Neural cell (in vitro differentiated cells): ENCODE results near the gene RASSF8. TPM values are rescaled to one million over a fixed set of nuclear protein-coding genes. Genes with fewer than 3 reads are reported as not detected.

Experiments used
- H2AFZ ChIP-seq: fragments of 200-600, 300-800 bp; sonication (generic), shearing (Covaris generic); 2 replicates; pipeline ENCODE4 v1.6.0; 2014; ENCODE audit warnings: low read depth, mild to moderate bottlenecking, antibody characterized with exemption, low read length, moderate library complexity
- H3F3A ChIP-seq: fragments of 200-600 bp; shearing (Covaris generic); 2 replicates; pipeline ENCODE4 v1.6.1; 2016; ENCODE audit warnings: mild to moderate bottlenecking, moderate library complexity, mixed read lengths, antibody characterized with exemption, low read length; ENCODE audit not compliant: insufficient read depth, poor library complexity, severe bottlenecking
- H3K27ac ChIP-seq: fragments of 200-600, 300-800 bp; sonication (generic), shearing (Covaris generic); 2 replicates; pipeline ENCODE4 v1.5.1; 2014; ENCODE audit warnings: mild to moderate bottlenecking, low read length, moderate library complexity
- H3K27me3 ChIP-seq: fragments of 300-800, 200-600 bp; sonication (generic), shearing (Covaris generic); 2 replicates; pipeline ENCODE4 v1.6.0; 2014; ENCODE audit warnings: mild to moderate bottlenecking, low read depth, low read length, moderate library complexity; ENCODE audit not compliant: insufficient read depth
- H3K36me3 ChIP-seq: fragments of 300-800, 200-600 bp; sonication (generic), shearing (Covaris generic); 2 replicates; pipeline ENCODE4 v1.5.1; 2014; ENCODE audit warnings: mild to moderate bottlenecking, antibody characterized with exemption, low read length, moderate library complexity; ENCODE audit not compliant: insufficient read depth
- H3K4me2 ChIP-seq: fragments of 300-800, 200-600 bp; sonication (generic), shearing (Covaris generic); 2 replicates; pipeline ENCODE4 v1.6.0; 2014; ENCODE audit warnings: mild to moderate bottlenecking, low read length
- H3K4me3 ChIP-seq: fragments of 300-800, 200-600 bp; sonication (generic), shearing (Covaris generic); 2 replicates; pipeline ENCODE4 v1.5.1; 2014; ENCODE audit warnings: mild to moderate bottlenecking, low read length, moderate library complexity
- H3K79me2 ChIP-seq: fragments of 200-600 bp; shearing (Covaris generic); replicated peaks from 2 replicates; pipeline ENCODE4 v1.6.0; 2014; ENCODE audit warnings: mild to moderate bottlenecking, low read length, moderate library complexity; ENCODE audit not compliant: insufficient read depth
- H3K9ac ChIP-seq: fragments of 300-800, 200-600 bp; sonication (generic), shearing (Covaris generic); 2 replicates; pipeline ENCODE4 v1.6.1; 2016; ENCODE audit warnings: mild to moderate bottlenecking, low read length, mixed read lengths
- H3K9me2 ChIP-seq: fragments of 200-600 bp; shearing (Covaris generic); 2 replicates; pipeline ENCODE4 v1.6.1; 2016; ENCODE audit warnings: mild to moderate bottlenecking, low read length, mixed read lengths; ENCODE audit not compliant: insufficient read depth
- H3K9me3 ChIP-seq: fragments of 200-600, 300-800 bp; sonication (generic), shearing (Covaris generic); 2 replicates; pipeline ENCODE4 v1.6.1; 2016; ENCODE audit warnings: mild to moderate bottlenecking, mixed run types, low read length, moderate library complexity, mixed read lengths
- H4K20me1 ChIP-seq: fragments of 200-600 bp; shearing (Covaris generic); 2 replicates; pipeline ENCODE4 v1.6.1; 2016; ENCODE audit warnings: mild to moderate bottlenecking, mixed run types; ENCODE audit not compliant: insufficient read depth
- EP300 ChIP-seq: fragments of 450-650 bp; conservative IDR thresholded peaks from 2 replicates; pipeline ENCODE4 v1.6.1; 2014; ENCODE audit warnings: antibody characterized with exemption, mild to moderate bottlenecking, moderate library complexity; ENCODE audit not compliant: poor library complexity, severe bottlenecking
- EZH2 ChIP-seq: fragments of 200-600, 300-800 bp; shearing (Covaris generic), sonication (generic); IDR thresholded peaks from 2 replicates; pipeline ENCODE4 v1.6.1; 2014; ENCODE audit warnings: antibody characterized with exemption, low read length, borderline replicate concordance, mild to moderate bottlenecking; ENCODE audit not compliant: insufficient read depth, poor library complexity, severe bottlenecking
- MXI1 ChIP-seq: fragments of 450-650 bp; conservative IDR thresholded peaks from 2 replicates; pipeline ENCODE4 v1.6.1; 2014; ENCODE audit warnings: antibody characterized with exemption, mild to moderate bottlenecking; ENCODE audit not compliant: poor library complexity, severe bottlenecking
- POLR2AphosphoS5 ChIP-seq: IDR thresholded peaks from 2 replicates; pipeline ENCODE4 v1.6.1; 2012
- RAD21 ChIP-seq: fragments of 450-650 bp; conservative IDR thresholded peaks from 2 replicates; pipeline ENCODE4 v1.6.1; 2014; ENCODE audit warnings: antibody characterized with exemption, mild to moderate bottlenecking, moderate library complexity
- SMC3 ChIP-seq: fragments of 450-650 bp; conservative IDR thresholded peaks from 2 replicates; pipeline ENCODE4 v1.6.1; 2014; ENCODE audit warnings: antibody characterized with exemption, mild to moderate bottlenecking, moderate library complexity; ENCODE audit not compliant: poor library complexity
- TAF1 ChIP-seq: IDR thresholded peaks from 2 replicates; pipeline ENCODE4 v1.6.1; 2012; ENCODE audit warnings: low read depth
- polyA plus RNA-seq: library from polyadenylated mRNA; depleted of rRNA; stranded (reverse); fragments of >200 nt; gene quantifications from 2 replicates; pipeline ENCODE4 v1.2.3, GENCODE V29; 2014
- TF ChIP-seq, protein P1 (sequence below): fragments of 450-650 bp; IDR thresholded peaks from 2 replicates; pipeline ENCODE4 v1.5.1; 2014; ENCODE audit warnings: antibody characterized with exemption, mild to moderate bottlenecking, moderate library complexity; ENCODE audit not compliant: poor library complexity, severe bottlenecking
- TF ChIP-seq, protein P2 (sequence below): IDR thresholded peaks from 2 replicates; pipeline ENCODE4 v1.6.1; 2012; ENCODE audit warnings: borderline replicate concordance

Gene RASSF8
- polyA plus RNA-seq, 1 donor from 2014 or later: 11.4 TPM

DNA sequence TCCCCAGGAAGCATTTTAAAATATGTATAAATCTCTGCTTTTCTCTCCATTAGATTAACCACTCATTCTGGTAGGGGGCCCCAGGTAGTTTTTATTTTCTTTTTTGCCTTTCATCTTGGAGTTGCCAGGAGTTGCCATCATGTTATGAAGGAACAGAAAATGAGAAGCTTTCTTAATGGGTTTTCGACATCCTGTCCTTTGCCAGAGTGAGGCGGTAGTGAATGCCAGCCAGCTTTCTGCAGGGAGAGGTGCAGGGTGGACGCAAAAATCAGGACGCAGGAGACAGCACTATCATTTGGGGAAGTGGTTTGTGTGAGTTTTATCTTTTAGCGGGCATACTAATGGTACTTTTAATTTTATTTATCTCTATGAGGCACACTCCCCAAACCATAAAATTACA lies 1.7 kb downstream of the RASSF8 start:
- peak overlapping the region; percentile 50 for H3K9ac ChIP-seq
- no peak overlapping the region for H2AFZ ChIP-seq

DNA sequence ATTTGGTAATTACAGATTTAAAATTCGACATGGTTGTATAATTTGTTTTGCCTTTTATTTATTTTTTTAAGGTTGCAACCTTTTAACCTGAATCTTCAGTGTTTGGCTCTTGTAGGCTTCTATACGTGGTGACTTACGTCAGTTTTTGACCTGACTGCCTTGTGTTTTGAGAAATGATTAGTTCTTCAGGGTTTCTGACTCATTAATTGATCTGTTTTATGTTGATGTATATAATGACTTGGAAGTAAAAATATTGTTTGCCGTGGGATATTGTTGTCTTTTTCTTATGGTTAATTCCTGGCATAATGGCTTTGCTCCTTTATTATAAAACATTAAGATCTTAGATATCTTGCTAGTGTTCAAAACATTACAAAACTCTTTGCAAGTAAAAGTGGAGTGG lies 2.5 kb downstream of the RASSF8 start:
- no peak overlapping the region for H3K4me2 ChIP-seq
- H3K9me3 ChIP-seq: no peaks in the 10 kb centered on the region
- no peaks in the 10 kb centered on the region for H3F3A ChIP-seq
- no peaks in the 10 kb centered on the region for H4K20me1 ChIP-seq
- H2AFZ ChIP-seq: no peak overlapping the region
- no peaks in the 10 kb centered on the region for H3K36me3 ChIP-seq
- H3K9ac ChIP-seq: no peak overlapping the region
- peak overlapping the region; percentile 79 for H3K4me3 ChIP-seq
- TF ChIP-seq TAF1 (no peak), SMC3 (no peak), EP300 (no peak), MXI1 (no peak), RAD21 (no peak), POLR2AphosphoS5 (no peak), EZH2 (no peak)
- TF ChIP-seq, protein P1, sequence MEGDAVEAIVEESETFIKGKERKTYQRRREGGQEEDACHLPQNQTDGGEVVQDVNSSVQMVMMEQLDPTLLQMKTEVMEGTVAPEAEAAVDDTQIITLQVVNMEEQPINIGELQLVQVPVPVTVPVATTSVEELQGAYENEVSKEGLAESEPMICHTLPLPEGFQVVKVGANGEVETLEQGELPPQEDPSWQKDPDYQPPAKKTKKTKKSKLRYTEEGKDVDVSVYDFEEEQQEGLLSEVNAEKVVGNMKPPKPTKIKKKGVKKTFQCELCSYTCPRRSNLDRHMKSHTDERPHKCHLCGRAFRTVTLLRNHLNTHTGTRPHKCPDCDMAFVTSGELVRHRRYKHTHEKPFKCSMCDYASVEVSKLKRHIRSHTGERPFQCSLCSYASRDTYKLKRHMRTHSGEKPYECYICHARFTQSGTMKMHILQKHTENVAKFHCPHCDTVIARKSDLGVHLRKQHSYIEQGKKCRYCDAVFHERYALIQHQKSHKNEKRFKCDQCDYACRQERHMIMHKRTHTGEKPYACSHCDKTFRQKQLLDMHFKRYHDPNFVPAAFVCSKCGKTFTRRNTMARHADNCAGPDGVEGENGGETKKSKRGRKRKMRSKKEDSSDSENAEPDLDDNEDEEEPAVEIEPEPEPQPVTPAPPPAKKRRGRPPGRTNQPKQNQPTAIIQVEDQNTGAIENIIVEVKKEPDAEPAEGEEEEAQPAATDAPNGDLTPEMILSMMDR: no peak
- TF ChIP-seq, protein P2, sequence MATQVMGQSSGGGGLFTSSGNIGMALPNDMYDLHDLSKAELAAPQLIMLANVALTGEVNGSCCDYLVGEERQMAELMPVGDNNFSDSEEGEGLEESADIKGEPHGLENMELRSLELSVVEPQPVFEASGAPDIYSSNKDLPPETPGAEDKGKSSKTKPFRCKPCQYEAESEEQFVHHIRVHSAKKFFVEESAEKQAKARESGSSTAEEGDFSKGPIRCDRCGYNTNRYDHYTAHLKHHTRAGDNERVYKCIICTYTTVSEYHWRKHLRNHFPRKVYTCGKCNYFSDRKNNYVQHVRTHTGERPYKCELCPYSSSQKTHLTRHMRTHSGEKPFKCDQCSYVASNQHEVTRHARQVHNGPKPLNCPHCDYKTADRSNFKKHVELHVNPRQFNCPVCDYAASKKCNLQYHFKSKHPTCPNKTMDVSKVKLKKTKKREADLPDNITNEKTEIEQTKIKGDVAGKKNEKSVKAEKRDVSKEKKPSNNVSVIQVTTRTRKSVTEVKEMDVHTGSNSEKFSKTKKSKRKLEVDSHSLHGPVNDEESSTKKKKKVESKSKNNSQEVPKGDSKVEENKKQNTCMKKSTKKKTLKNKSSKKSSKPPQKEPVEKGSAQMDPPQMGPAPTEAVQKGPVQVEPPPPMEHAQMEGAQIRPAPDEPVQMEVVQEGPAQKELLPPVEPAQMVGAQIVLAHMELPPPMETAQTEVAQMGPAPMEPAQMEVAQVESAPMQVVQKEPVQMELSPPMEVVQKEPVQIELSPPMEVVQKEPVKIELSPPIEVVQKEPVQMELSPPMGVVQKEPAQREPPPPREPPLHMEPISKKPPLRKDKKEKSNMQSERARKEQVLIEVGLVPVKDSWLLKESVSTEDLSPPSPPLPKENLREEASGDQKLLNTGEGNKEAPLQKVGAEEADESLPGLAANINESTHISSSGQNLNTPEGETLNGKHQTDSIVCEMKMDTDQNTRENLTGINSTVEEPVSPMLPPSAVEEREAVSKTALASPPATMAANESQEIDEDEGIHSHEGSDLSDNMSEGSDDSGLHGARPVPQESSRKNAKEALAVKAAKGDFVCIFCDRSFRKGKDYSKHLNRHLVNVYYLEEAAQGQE: no peak
- H3K27me3 ChIP-seq: no peaks in the 10 kb centered on the region
- peaks cover 43% of the 10 kb centered on the region for H3K79me2 ChIP-seq
- no peaks in the 10 kb centered on the region for H3K9me2 ChIP-seq
- no peak overlapping the region for H3K27ac ChIP-seq

More for the DNA sequence above, 1.7 kb downstream of the RASSF8 start:
- H3K9me2 ChIP-seq: no peaks in the 10 kb centered on the region
- no peaks in the 10 kb centered on the region for H3K9me3 ChIP-seq
- peak overlapping the region; percentile 79 for H3K4me3 ChIP-seq
- H4K20me1 ChIP-seq: no peaks in the 10 kb centered on the region
- no peaks in the 10 kb centered on the region for H3K27me3 ChIP-seq
- TF ChIP-seq RAD21: no peak
- TF ChIP-seq, protein P1: peak; percentile 48
- no peak for TF ChIP-seq SMC3
- TF ChIP-seq, protein P2: no peak
- no peaks in the 10 kb centered on the region for H3K36me3 ChIP-seq
- H3F3A ChIP-seq: no peaks in the 10 kb centered on the region
- H3K79me2 ChIP-seq: peaks cover 35% of the 10 kb centered on the region
- H3K4me2 ChIP-seq: peak overlapping the region; percentile 63
- no peak overlapping the region for H3K27ac ChIP-seq
